Breast epithelium (tissue), 4 donors: Measurements from ENCODE around the gene ZNF695. TPM values are rescaled to one million over a fixed set of nuclear protein-coding genes. Genes with fewer than 3 reads are reported as not detected.
A peak's percentile ranks its signal among the peaks of the same experiment; 100 is the strongest.

Experiments
- DNase-seq, 2 donors: peaks; one replicate each; pipeline ENCODE4 v3.0.0-alpha.2; 2019; ENCODE audit warnings: low spot score in 2 of 2
- H3K27ac ChIP-seq, 2 donors: fragments of 200-600 bp; sonication (generic) in 1 of 2; one replicate each; pipeline ENCODE4 v1.5.1; 2016 to 2019; ENCODE audit warnings: mild to moderate bottlenecking in 1 of 2
- H3K27me3 ChIP-seq, 2 donors: fragments of 200-600 bp; sonication (generic) in 1 of 2; one replicate each; pipeline versions ENCODE4 v1.5.1 to v1.6.0; 2017 to 2019; ENCODE audit warnings: control low read depth in 1 of 2, mild to moderate bottlenecking in 1 of 2
- H3K36me3 ChIP-seq: fragments of 200-600 bp; one replicate; pipeline ENCODE4 v1.5.1; 2019
- H3K4me1 ChIP-seq, 2 donors: fragments of 200-600 bp; sonication (generic); one replicate each; pipeline ENCODE4 v1.5.1; 2016 to 2019; ENCODE audit warnings: control low read depth in 1 of 2
- H3K4me3 ChIP-seq, 3 donors: fragments of 200-600 bp; sonication (generic); 1 replicate in 2 of 3; 2 replicates in 1 of 3; pipeline ENCODE4 v1.5.1; 2016 to 2019; ENCODE audit warnings: mild to moderate bottlenecking in 3 of 3, moderate library complexity in 2 of 3
- H3K9me3 ChIP-seq, 2 donors: fragments of 200-600 bp; sonication (generic) in 1 of 2; one replicate each; pipeline ENCODE4 v1.5.1; 2016 to 2019; ENCODE audit warnings: control low read depth in 1 of 2
- POLR2A ChIP-seq: fragments of 450-650 bp; IDR thresholded peaks from one replicate; pipeline ENCODE4 v1.6.1; 2016; ENCODE audit warnings: antibody characterized with exemption, mild to moderate bottlenecking, moderate library complexity
- POLR2AphosphoS5 ChIP-seq, 3 donors: sonication (generic); formaldehyde crosslinking; IDR thresholded peaks; one replicate each; pipeline ENCODE4 v1.6.1; 2017; ENCODE audit warnings: antibody characterized with exemption in 3 of 3
- intact Hi-C: fragments of 100-400 bp; cut with DNase I; formaldehyde crosslinking; loops from one replicate; pipeline ENCODE4 v1.15.1; 2023; ENCODE audit warnings: low total_unique reads
- total RNA-seq, 3 donors: library from RNA; depleted of rRNA; stranded (reverse); fragments of >200 nt; gene quantifications; one replicate each; pipeline ENCODE4 v1.1.0, GENCODE V29; 2016
- TF ChIP-seq, protein P1 (sequence below), 3 donors: fragments of 450-650 bp; IDR thresholded peaks; one replicate each; pipeline ENCODE4 v1.5.1; 2016 to 2017; ENCODE audit warnings: antibody characterized with exemption in 3 of 3, mild to moderate bottlenecking in 3 of 3, moderate library complexity in 3 of 3

ZNF695 gene
- total RNA-seq, 3 donors from 2014 or later = 1.0 to 1.1 TPM; not detected in 1

- peak overlapping the region in 1 of 3 donors; percentile 12 for H3K4me3 ChIP-seq
- no peak overlapping the region for H3K27ac ChIP-seq
- peaks cover 15 to 59% of the 10 kb centered on the region in 2 donors for H3K9me3 ChIP-seq
- H3K27me3 ChIP-seq = no peaks in the 10 kb centered on the region
- H3K36me3 ChIP-seq = no peaks in the 10 kb centered on the region
- DNase-seq = no peak
- TF ChIP-seq, protein P1, sequence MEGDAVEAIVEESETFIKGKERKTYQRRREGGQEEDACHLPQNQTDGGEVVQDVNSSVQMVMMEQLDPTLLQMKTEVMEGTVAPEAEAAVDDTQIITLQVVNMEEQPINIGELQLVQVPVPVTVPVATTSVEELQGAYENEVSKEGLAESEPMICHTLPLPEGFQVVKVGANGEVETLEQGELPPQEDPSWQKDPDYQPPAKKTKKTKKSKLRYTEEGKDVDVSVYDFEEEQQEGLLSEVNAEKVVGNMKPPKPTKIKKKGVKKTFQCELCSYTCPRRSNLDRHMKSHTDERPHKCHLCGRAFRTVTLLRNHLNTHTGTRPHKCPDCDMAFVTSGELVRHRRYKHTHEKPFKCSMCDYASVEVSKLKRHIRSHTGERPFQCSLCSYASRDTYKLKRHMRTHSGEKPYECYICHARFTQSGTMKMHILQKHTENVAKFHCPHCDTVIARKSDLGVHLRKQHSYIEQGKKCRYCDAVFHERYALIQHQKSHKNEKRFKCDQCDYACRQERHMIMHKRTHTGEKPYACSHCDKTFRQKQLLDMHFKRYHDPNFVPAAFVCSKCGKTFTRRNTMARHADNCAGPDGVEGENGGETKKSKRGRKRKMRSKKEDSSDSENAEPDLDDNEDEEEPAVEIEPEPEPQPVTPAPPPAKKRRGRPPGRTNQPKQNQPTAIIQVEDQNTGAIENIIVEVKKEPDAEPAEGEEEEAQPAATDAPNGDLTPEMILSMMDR (IDR thresholded peaks at IDR 0.05) = peak in 2 of 3 donors; percentile 12 to 50
- TF ChIP-seq POLR2A = no peak
- TF ChIP-seq POLR2AphosphoS5 (IDR thresholded peaks at IDR 0.05) = no peak
- H3K4me1 ChIP-seq = no peaks in the 10 kb centered on the region
- intact Hi-C loops = no loop called here
Observed at GRCh38 chr1:246971090-246971721, 36.7 kb downstream of the ZNF695 start.

DNA sequence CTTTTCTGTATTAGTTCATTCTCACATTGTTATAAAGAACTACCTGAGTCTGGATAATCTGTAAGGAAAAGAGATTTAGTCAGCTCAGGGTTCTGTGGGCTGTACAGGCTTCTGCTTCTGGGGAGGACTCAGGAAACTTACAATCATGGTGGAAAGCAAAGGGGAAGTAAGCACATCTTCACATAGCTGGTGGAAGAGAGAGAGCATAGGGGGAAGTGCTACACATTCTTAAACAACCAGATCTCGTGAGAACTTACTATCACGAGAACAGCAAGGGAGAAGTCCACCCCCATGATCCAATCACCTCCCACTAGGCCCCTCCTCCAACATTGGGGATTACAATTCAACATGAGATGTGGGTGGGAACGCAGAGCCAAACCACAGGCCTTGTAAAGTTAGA is 38.2 kb downstream of the ZNF695 start:
- no peak overlapping the region for H3K4me3 ChIP-seq
- no peaks in the 10 kb centered on the region for H3K4me1 ChIP-seq
- no peak overlapping the region for H3K27ac ChIP-seq
- no peak for DNase-seq
- H3K27me3 ChIP-seq = no peaks in the 10 kb centered on the region
- TF ChIP-seq POLR2A (no peak), POLR2AphosphoS5 (IDR thresholded peaks at IDR 0.05) (no peak)
- TF ChIP-seq, protein P1 (IDR thresholded peaks at IDR 0.05) = no peak
- H3K9me3 ChIP-seq = peaks cover 15 to 52% of the 10 kb centered on the region in 2 donors
- no peaks in the 10 kb centered on the region for H3K36me3 ChIP-seq
- intact Hi-C loops = no loop called here

GRCh38 chr1:246966502-246966901 is 41.4 kb downstream of the ZNF695 start:
- H3K27me3 ChIP-seq = no peaks in the 10 kb centered on the region
- no peak for DNase-seq
- H3K4me3 ChIP-seq = no peak overlapping the region
- H3K36me3 ChIP-seq = no peaks in the 10 kb centered on the region
- no peaks in the 10 kb centered on the region for H3K4me1 ChIP-seq
- H3K27ac ChIP-seq = no peak overlapping the region
- intact Hi-C loops = no loop called here
- peaks cover 15 to 33% of the 10 kb centered on the region in 2 donors for H3K9me3 ChIP-seq
- TF ChIP-seq POLR2A (no peak), POLR2AphosphoS5 (IDR thresholded peaks at IDR 0.05) (no peak)
- TF ChIP-seq, protein P1 (IDR thresholded peaks at IDR 0.05) = no peak

- intact Hi-C loops = no loop called here
- H3K4me3 ChIP-seq = no peak overlapping the region
- no peak for DNase-seq
- H3K36me3 ChIP-seq = no peaks in the 10 kb centered on the region
- no peaks in the 10 kb centered on the region for H3K27me3 ChIP-seq
- TF ChIP-seq, protein P1 (IDR thresholded peaks at IDR 0.05) = no peak
- no peak for TF ChIP-seq POLR2A
- TF ChIP-seq POLR2AphosphoS5 (IDR thresholded peaks at IDR 0.05) = no peak
- H3K27ac ChIP-seq = no peak overlapping the region
- H3K9me3 ChIP-seq = no peaks in the 10 kb centered on the region
- H3K4me1 ChIP-seq = no peaks in the 10 kb centered on the region
Observed at GRCh38 chr1:246959944-246960693, 47.7 kb downstream of the ZNF695 start.

DNA sequence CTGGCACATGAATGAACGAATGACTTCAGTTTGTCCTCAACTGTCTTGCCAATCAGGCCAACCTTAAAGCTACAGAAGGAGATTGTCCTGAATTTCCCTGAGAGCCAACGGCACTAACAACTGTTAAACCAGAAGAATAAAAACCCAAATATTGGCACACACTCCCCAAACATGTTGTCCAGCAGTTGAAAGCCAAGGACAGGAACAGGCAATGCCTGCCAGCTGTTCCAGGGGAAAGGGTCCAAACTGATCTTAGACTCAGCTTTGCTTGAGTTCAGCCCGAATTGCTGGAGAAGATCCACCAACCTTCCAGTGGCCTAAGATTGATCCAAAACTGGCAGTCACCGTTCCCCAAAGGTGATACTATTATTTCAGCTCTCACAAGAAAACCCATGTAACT is 53.7 kb downstream of the ZNF695 start:
- H3K4me3 ChIP-seq = no peak overlapping the region
- intact Hi-C loops = no loop called here
- DNase-seq = no peak
- no peaks in the 10 kb centered on the region for H3K9me3 ChIP-seq
- H3K27me3 ChIP-seq = no peaks in the 10 kb centered on the region
- H3K27ac ChIP-seq = no peak overlapping the region
- H3K36me3 ChIP-seq = no peaks in the 10 kb centered on the region
- no peak for TF ChIP-seq POLR2A
- TF ChIP-seq POLR2AphosphoS5 (IDR thresholded peaks at IDR 0.05) = no peak
- TF ChIP-seq, protein P1 (IDR thresholded peaks at IDR 0.05) = no peak
- H3K4me1 ChIP-seq = no peaks in the 10 kb centered on the region
